ENCODE measurements around the gene FUT2. TPM values are rescaled to one million over a fixed set of nuclear protein-coding genes. Genes with fewer than 3 reads are reported as not detected.

FUT2 gene
- total and polyA plus RNA-seq, 2 of the 13 experiments (the other 11 are each of a cell fraction or from before 2014, with no cell fraction given) = 0.07 TPM; not detected in 1

DNA sequence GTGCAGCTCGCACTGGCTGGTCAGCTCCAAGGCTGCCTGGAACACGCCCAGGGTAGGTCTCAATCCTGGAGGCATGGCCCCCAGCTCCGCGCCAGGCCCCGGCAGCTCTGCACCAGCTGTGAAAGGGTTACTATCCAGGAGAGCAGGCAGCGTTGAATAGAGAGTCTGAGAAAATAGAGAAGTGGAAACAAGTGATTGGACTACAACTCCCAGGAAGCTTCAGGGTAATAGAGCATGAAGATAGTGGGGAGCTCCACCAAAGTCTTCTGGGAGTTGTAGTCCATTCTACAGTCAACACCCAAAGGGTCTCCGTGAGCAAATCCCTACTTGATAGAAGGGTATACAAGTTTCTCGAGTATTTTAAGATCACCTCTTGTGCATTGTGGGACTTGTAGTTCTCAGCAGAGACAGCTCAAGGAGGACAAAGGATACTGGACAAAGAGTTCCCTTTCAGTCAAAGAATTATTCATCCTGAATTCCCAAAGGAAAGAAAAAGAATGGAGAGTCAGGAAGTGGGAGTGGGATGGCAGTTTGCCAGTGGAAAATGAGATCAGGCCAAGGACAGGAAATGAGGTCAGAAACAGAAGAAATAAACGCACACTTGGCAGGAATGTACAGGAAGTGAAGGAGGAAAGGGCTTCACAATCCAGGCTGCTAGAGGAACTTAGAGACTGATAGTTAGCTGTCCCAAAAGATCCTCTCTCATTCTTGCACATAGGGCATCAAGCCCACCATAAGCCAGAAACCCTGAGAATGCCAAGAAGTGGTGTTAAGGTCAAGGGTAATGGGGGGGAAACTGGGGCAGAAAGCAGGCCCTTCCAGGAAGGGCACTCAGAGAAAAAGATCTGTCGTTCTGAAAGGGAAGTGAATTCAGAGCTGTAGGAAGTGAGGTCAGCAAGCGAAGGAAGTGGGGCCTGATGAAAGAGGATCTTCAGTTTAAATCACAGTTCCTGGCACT lies 29.3 kb downstream of the FUT2 start (continued):
- TF ChIP-seq, protein P1, sequence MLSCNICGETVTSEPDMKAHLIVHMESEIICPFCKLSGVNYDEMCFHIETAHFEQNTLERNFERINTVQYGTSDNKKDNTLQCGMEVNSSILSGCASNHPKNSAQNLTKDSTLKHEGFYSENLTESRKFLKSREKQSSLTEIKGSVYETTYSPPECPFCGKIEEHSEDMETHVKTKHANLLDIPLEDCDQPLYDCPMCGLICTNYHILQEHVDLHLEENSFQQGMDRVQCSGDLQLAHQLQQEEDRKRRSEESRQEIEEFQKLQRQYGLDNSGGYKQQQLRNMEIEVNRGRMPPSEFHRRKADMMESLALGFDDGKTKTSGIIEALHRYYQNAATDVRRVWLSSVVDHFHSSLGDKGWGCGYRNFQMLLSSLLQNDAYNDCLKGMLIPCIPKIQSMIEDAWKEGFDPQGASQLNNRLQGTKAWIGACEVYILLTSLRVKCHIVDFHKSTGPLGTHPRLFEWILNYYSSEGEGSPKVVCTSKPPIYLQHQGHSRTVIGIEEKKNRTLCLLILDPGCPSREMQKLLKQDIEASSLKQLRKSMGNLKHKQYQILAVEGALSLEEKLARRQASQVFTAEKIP (CRISPR knock-in tag; IDR thresholded peaks at IDR 0.05; ENCODE audit: borderline replicate concordance) = no peak
- TF ChIP-seq SATB2 (CRISPR knock-in tag; IDR thresholded peaks at IDR 0.05) (no peak), HCFC1 (IDR thresholded peaks at IDR 0.05; ENCODE audit: low read depth, low read length) (peak; percentile 89), ELF4 (CRISPR knock-in tag; IDR thresholded peaks at IDR 0.05; ENCODE audit: borderline replicate concordance) (no peak), ZNF136 (CRISPR knock-in tag; IDR thresholded peaks at IDR 0.05; ENCODE audit: low read depth) (no peak), GABPA (IDR thresholded peaks at IDR 0.05; ENCODE audit: low read depth, low read length) (0 out of 2 replicates have a peak, but pooled peaks have one; percentile 7), GABPA (CRISPR knock-in tag; IDR thresholded peaks at IDR 0.05; ENCODE audit: low read depth) (peak; percentile 53), CEBPG (CRISPR knock-in tag; IDR thresholded peaks at IDR 0.05) (no peak), XRCC5 (optimal IDR thresholded peaks at IDR 0.05; ENCODE audit: low read length) (no peak), ZNF788 (CRISPR knock-in tag; IDR thresholded peaks at IDR 0.05; ENCODE audit: borderline replicate concordance) (no peak), ZZZ3 (CRISPR knock-in tag; IDR thresholded peaks at IDR 0.05; ENCODE audit: borderline replicate concordance) (no peak), ELF1 (CRISPR knock-in tag; IDR thresholded peaks at IDR 0.05) (0 out of 2 replicates have a peak, but pooled peaks have one; percentile 6), CENPT (CRISPR knock-in tag; IDR thresholded peaks at IDR 0.05; ENCODE audit: low read depth) (no peak), ZNF670 (CRISPR knock-in tag; IDR thresholded peaks at IDR 0.05; ENCODE audit: borderline replicate concordance) (no peak), CHD4 (IDR thresholded peaks at IDR 0.05; ENCODE audit: borderline replicate concordance, low read length) (no peak), ZNF768 (CRISPR knock-in tag; IDR thresholded peaks at IDR 0.05) (no peak), ZNF572 (CRISPR knock-in tag; IDR thresholded peaks at IDR 0.05) (no peak), NFE2L2 (IDR thresholded peaks at IDR 0.05; ENCODE audit: low read length) (no peak)
- TF ChIP-seq, protein P2, sequence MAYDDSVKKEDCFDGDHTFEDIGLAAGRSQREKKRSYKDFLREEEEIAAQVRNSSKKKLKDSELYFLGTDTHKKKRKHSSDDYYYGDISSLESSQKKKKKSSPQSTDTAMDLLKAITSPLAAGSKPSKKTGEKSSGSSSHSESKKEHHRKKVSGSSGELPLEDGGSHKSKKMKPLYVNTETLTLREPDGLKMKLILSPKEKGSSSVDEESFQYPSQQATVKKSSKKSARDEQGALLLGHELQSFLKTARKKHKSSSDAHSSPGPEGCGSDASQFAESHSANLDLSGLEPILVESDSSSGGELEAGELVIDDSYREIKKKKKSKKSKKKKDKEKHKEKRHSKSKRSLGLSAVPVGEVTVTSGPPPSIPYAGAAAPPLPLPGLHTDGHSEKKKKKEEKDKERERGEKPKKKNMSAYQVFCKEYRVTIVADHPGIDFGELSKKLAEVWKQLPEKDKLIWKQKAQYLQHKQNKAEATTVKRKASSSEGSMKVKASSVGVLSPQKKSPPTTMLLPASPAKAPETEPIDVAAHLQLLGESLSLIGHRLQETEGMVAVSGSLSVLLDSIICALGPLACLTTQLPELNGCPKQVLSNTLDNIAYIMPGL (CRISPR knock-in tag; IDR thresholded peaks at IDR 0.05; ENCODE audit: borderline replicate concordance in 1 of 2, low read depth in 1 of 2) = no peak
- TF ChIP-seq, protein P3, sequence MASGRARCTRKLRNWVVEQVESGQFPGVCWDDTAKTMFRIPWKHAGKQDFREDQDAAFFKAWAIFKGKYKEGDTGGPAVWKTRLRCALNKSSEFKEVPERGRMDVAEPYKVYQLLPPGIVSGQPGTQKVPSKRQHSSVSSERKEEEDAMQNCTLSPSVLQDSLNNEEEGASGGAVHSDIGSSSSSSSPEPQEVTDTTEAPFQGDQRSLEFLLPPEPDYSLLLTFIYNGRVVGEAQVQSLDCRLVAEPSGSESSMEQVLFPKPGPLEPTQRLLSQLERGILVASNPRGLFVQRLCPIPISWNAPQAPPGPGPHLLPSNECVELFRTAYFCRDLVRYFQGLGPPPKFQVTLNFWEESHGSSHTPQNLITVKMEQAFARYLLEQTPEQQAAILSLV (CRISPR knock-in tag; IDR thresholded peaks at IDR 0.05; ENCODE audit: borderline replicate concordance) = no peak
- TF ChIP-seq, protein P4, sequence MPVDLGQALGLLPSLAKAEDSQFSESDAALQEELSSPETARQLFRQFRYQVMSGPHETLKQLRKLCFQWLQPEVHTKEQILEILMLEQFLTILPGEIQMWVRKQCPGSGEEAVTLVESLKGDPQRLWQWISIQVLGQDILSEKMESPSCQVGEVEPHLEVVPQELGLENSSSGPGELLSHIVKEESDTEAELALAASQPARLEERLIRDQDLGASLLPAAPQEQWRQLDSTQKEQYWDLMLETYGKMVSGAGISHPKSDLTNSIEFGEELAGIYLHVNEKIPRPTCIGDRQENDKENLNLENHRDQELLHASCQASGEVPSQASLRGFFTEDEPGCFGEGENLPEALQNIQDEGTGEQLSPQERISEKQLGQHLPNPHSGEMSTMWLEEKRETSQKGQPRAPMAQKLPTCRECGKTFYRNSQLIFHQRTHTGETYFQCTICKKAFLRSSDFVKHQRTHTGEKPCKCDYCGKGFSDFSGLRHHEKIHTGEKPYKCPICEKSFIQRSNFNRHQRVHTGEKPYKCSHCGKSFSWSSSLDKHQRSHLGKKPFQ (CRISPR knock-in tag; IDR thresholded peaks at IDR 0.05; ENCODE audit: insufficient replicate concordance) = no peak
